WTC11 (cell line): ENCODE data around the gene AMIGO3.

Experiments used
- ETV6 ChIP-seq: sonication (generic); formaldehyde crosslinking; IDR thresholded peaks from 2 replicates; pipeline ENCODE4 v1.8.1; 2022; ENCODE audit warnings: mild to moderate bottlenecking, missing genetic modification reagents
- GTF2I ChIP-seq: fragments of 250-450 bp; sonication (Bioruptor Pico); conservative IDR thresholded peaks from 2 replicates; pipeline ENCODE4 v1.4.0; 2021; ENCODE audit warnings: mild to moderate bottlenecking
- NR2C2 ChIP-seq: sonication (generic); formaldehyde crosslinking; IDR thresholded peaks from 2 replicates; pipeline ENCODE4 v1.8.0; 2022; ENCODE audit warnings: mild to moderate bottlenecking, missing genetic modification reagents
- SMAD3 ChIP-seq: sonication (generic); formaldehyde crosslinking; IDR thresholded peaks from 2 replicates; pipeline ENCODE4 v1.8.0; 2022; ENCODE audit warnings: missing genetic modification reagents, mild to moderate bottlenecking, borderline replicate concordance
- TCF7 ChIP-seq: sonication (generic); formaldehyde crosslinking; IDR thresholded peaks from 2 replicates; pipeline ENCODE4 v1.8.0; 2022; ENCODE audit warnings: mild to moderate bottlenecking, low read depth, missing genetic modification reagents, moderate library complexity
- TF ChIP-seq, protein P1 (sequence below): sonication (generic); formaldehyde crosslinking; IDR thresholded peaks from 2 replicates; pipeline ENCODE4 v1.8.1; 2023; ENCODE audit warnings: mild to moderate bottlenecking, missing genetic modification reagents
- TF ChIP-seq, protein P2 (sequence below): sonication (generic); formaldehyde crosslinking; IDR thresholded peaks from 2 replicates; pipeline ENCODE4 v1.8.1; 2023; ENCODE audit warnings: mild to moderate bottlenecking, moderate library complexity, missing genetic modification reagents
- TF ChIP-seq, protein P3 (sequence below): sonication (generic); formaldehyde crosslinking; IDR thresholded peaks from 2 replicates; pipeline ENCODE4 v1.8.0; 2023; ENCODE audit warnings: missing genetic modification reagents, mild to moderate bottlenecking, borderline replicate concordance
- TF ChIP-seq, protein P4 (sequence below): sonication (generic); formaldehyde crosslinking; conservative IDR thresholded peaks from 2 replicates; pipeline ENCODE4 v1.8.1; 2022; ENCODE audit warnings: mild to moderate bottlenecking, missing genetic modification reagents
- TF ChIP-seq, protein P5 (sequence below): fragments of 200-600 bp; IDR thresholded peaks from 2 replicates; pipeline ENCODE4 v1.8.0; 2022; ENCODE audit warnings: antibody characterized with exemption
- TF ChIP-seq, protein P6 (sequence below): fragments of 250-450 bp; sonication (Bioruptor Pico); IDR thresholded peaks from 2 replicates; pipeline ENCODE4 v1.9.0; 2021; ENCODE audit warnings: mild to moderate bottlenecking

DNA sequence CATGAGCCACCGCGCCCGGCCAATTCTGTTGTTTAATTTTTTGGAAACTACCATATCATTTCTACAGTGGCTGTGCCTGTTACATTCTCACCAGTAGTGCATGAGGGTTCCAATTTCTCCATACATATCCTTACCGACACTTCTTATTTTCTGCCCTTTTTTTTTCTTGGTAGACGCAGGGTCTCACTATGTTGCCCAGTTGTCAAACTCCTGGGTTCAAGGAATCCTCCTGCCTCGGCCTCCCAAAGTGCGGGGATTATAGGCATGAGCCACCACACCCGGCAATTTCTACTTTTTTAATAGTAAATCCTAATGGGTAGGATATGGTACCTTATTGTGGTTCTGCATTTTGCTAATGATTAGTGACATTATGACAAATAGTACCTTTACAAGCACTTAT, 9.6 kb downstream of the AMIGO3 start:
- TF ChIP-seq, protein P1, sequence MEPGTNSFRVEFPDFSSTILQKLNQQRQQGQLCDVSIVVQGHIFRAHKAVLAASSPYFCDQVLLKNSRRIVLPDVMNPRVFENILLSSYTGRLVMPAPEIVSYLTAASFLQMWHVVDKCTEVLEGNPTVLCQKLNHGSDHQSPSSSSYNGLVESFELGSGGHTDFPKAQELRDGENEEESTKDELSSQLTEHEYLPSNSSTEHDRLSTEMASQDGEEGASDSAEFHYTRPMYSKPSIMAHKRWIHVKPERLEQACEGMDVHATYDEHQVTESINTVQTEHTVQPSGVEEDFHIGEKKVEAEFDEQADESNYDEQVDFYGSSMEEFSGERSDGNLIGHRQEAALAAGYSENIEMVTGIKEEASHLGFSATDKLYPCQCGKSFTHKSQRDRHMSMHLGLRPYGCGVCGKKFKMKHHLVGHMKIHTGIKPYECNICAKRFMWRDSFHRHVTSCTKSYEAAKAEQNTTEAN (CRISPR knock-in tag): no peak
- TF ChIP-seq, protein P2, sequence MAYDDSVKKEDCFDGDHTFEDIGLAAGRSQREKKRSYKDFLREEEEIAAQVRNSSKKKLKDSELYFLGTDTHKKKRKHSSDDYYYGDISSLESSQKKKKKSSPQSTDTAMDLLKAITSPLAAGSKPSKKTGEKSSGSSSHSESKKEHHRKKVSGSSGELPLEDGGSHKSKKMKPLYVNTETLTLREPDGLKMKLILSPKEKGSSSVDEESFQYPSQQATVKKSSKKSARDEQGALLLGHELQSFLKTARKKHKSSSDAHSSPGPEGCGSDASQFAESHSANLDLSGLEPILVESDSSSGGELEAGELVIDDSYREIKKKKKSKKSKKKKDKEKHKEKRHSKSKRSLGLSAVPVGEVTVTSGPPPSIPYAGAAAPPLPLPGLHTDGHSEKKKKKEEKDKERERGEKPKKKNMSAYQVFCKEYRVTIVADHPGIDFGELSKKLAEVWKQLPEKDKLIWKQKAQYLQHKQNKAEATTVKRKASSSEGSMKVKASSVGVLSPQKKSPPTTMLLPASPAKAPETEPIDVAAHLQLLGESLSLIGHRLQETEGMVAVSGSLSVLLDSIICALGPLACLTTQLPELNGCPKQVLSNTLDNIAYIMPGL: no peak
- TF ChIP-seq, protein P3, sequence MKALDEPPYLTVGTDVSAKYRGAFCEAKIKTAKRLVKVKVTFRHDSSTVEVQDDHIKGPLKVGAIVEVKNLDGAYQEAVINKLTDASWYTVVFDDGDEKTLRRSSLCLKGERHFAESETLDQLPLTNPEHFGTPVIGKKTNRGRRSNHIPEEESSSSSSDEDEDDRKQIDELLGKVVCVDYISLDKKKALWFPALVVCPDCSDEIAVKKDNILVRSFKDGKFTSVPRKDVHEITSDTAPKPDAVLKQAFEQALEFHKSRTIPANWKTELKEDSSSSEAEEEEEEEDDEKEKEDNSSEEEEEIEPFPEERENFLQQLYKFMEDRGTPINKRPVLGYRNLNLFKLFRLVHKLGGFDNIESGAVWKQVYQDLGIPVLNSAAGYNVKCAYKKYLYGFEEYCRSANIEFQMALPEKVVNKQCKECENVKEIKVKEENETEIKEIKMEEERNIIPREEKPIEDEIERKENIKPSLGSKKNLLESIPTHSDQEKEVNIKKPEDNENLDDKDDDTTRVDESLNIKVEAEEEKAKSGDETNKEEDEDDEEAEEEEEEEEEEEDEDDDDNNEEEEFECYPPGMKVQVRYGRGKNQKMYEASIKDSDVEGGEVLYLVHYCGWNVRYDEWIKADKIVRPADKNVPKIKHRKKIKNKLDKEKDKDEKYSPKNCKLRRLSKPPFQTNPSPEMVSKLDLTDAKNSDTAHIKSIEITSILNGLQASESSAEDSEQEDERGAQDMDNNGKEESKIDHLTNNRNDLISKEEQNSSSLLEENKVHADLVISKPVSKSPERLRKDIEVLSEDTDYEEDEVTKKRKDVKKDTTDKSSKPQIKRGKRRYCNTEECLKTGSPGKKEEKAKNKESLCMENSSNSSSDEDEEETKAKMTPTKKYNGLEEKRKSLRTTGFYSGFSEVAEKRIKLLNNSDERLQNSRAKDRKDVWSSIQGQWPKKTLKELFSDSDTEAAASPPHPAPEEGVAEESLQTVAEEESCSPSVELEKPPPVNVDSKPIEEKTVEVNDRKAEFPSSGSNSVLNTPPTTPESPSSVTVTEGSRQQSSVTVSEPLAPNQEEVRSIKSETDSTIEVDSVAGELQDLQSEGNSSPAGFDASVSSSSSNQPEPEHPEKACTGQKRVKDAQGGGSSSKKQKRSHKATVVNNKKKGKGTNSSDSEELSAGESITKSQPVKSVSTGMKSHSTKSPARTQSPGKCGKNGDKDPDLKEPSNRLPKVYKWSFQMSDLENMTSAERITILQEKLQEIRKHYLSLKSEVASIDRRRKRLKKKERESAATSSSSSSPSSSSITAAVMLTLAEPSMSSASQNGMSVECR: no peak
- TF ChIP-seq, protein P4, sequence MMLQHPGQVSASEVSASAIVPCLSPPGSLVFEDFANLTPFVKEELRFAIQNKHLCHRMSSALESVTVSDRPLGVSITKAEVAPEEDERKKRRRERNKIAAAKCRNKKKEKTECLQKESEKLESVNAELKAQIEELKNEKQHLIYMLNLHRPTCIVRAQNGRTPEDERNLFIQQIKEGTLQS (CRISPR knock-in tag): no peak
- no peak for TF ChIP-seq GTF2I (CRISPR knock-in tag)
- no peak for TF ChIP-seq NR2C2 (CRISPR knock-in tag)
- TF ChIP-seq SMAD3 (CRISPR knock-in tag): no peak
- TF ChIP-seq, protein P5, sequence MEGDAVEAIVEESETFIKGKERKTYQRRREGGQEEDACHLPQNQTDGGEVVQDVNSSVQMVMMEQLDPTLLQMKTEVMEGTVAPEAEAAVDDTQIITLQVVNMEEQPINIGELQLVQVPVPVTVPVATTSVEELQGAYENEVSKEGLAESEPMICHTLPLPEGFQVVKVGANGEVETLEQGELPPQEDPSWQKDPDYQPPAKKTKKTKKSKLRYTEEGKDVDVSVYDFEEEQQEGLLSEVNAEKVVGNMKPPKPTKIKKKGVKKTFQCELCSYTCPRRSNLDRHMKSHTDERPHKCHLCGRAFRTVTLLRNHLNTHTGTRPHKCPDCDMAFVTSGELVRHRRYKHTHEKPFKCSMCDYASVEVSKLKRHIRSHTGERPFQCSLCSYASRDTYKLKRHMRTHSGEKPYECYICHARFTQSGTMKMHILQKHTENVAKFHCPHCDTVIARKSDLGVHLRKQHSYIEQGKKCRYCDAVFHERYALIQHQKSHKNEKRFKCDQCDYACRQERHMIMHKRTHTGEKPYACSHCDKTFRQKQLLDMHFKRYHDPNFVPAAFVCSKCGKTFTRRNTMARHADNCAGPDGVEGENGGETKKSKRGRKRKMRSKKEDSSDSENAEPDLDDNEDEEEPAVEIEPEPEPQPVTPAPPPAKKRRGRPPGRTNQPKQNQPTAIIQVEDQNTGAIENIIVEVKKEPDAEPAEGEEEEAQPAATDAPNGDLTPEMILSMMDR: no peak
- TF ChIP-seq, protein P6, sequence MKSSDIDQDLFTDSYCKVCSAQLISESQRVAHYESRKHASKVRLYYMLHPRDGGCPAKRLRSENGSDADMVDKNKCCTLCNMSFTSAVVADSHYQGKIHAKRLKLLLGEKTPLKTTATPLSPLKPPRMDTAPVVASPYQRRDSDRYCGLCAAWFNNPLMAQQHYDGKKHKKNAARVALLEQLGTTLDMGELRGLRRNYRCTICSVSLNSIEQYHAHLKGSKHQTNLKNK (CRISPR knock-in tag): no peak
- no peak for TF ChIP-seq TCF7 (CRISPR knock-in tag)
- TF ChIP-seq ETV6: no peak
